HCT116 (cell line): ENCODE measurements around the gene SAG. TPM values are rescaled to one million over a fixed set of nuclear protein-coding genes. Genes with fewer than 3 reads are reported as not detected.

Experiments used
- ATAC-seq: fragments of 200-7000 bp; cut with Tn5 transposase; 2 replicates; pipeline ENCODE4 v1.9.1; 2020; ENCODE audit warnings: mild to moderate bottlenecking, moderate library complexity
- BruUV-seq: library from RNA; stranded (reverse); fragments of 400-500 nt; replicated peaks from 2 replicates; lab custom pipeline; 2021; lab: Mats Ljungman, UMichigan
- CTCF ChIA-PET: fragments of 300-600 bp; sonication (Branson Sonifier 250); formaldehyde crosslinking; loops from one replicate; lab custom pipeline; 2021; ENCODE audit warnings: antibody characterized with exemption; lab: Charles Lee
- POLR2A ChIA-PET: fragments of 300-600, 350-600 bp; sonication (Branson Sonifier 250); formaldehyde crosslinking; loops from one replicate; lab custom pipeline; 2021; ENCODE audit warnings: antibody characterized with exemption; lab: Charles Lee
- RAD21 ChIA-PET, 2 experiments: fragments of 300-600 bp; sonication (Branson Sonifier 250); formaldehyde crosslinking; loops; one replicate each; lab custom pipeline; 2023; ENCODE audit warnings: low total read pairs in 2 of 2; ENCODE audit not compliant: uncharacterized antibody in 2 of 2, unreplicated experiment in 2 of 2, low non-redundant PET in 1 of 2; lab: Charles Lee
- DNase-seq: peaks from one replicate; pipeline ENCODE4 v3.0.0-alpha.2; 2010; ENCODE audit warnings: low read depth, low spot score
- H2AFZ ChIP-seq: fragments of 200-600 bp; shearing (Covaris generic), sonication (generic); 2 replicates; pipeline ENCODE4 v1.6.1; 2017; ENCODE audit warnings: low read depth, mixed run types, mixed read lengths, antibody characterized with exemption, low read length; ENCODE audit not compliant: poor library complexity, severe bottlenecking
- H3K27ac ChIP-seq: 2 replicates; pipeline ENCODE4 v1.5.1; 2012; ENCODE audit warnings: low read depth, low read length
- H3K27me3 ChIP-seq: fragments of 200-600 bp; sonication (generic); 2 replicates; pipeline ENCODE4 v1.6.1; 2016; ENCODE audit warnings: mixed run types, low read length, mixed read lengths; ENCODE audit not compliant: insufficient read depth
- H3K36me3 ChIP-seq, 2 experiments: fragments of 200-500 bp in 1 of 2; fragments of 200-600 bp in 1 of 2; sonication (Bioruptor generic) in 1 of 2; sonication (generic) in 1 of 2; 2 replicates each; pipeline versions ENCODE4 v1.5.1 to v1.6.1; 2014 to 2016; ENCODE audit warnings: low read length in 2 of 2, inconsistent platforms in 1 of 2, mixed read lengths in 1 of 2, mixed run types in 1 of 2; ENCODE audit not compliant: insufficient read depth in 2 of 2, control insufficient read depth in 1 of 2
- H3K4me1 ChIP-seq, 2 experiments: fragments of 200-600 bp in 1 of 2; sonication (generic) in 1 of 2; 2 replicates each; pipeline versions ENCODE4 v1.5.1 to v1.6.1; 2012 to 2017; ENCODE audit warnings: low read length in 2 of 2, inconsistent platforms in 1 of 2, mild to moderate bottlenecking in 1 of 2, mixed read lengths in 1 of 2, mixed run types in 1 of 2, moderate library complexity in 1 of 2; ENCODE audit not compliant: insufficient read depth in 2 of 2, control insufficient read depth in 1 of 2
- H3K4me2 ChIP-seq: fragments of 200-600 bp; sonication (generic); 2 replicates; pipeline ENCODE4 v1.6.1; 2017; ENCODE audit warnings: mixed run types, low read length, mixed read lengths
- H3K4me3 ChIP-seq, 2 experiments: fragments of 200-600 bp in 1 of 2; sonication (generic) in 1 of 2; replicated peaks in 1 of 2; 2 replicates each; pipeline ENCODE4 v1.5.1; 2011 to 2016; ENCODE audit warnings: low read length in 2 of 2, control low read depth in 1 of 2, low read depth in 1 of 2, mild to moderate bottlenecking in 1 of 2, mixed read lengths in 1 of 2, mixed run types in 1 of 2
- H3K79me2 ChIP-seq: fragments of 200-600 bp; sonication (generic); 2 replicates; pipeline ENCODE4 v1.6.1; 2017; ENCODE audit warnings: mild to moderate bottlenecking, mixed run types, low read length, moderate library complexity, mixed read lengths; ENCODE audit not compliant: insufficient read depth
- H3K9ac ChIP-seq: fragments of 200-600 bp; sonication (generic); 2 replicates; pipeline ENCODE4 v1.6.1; 2016; ENCODE audit warnings: low read length, mixed read lengths
- H3K9me2 ChIP-seq: fragments of 200-600 bp; sonication (generic), shearing (Covaris generic); 2 replicates; pipeline ENCODE4 v1.6.1; 2017; ENCODE audit warnings: mixed run types, mild to moderate bottlenecking, moderate library complexity; ENCODE audit not compliant: insufficient read depth
- H3K9me3 ChIP-seq, 2 experiments: fragments of 200-500 bp in 1 of 2; fragments of 200-600 bp in 1 of 2; sonication (Bioruptor generic) in 1 of 2; sonication (generic) in 1 of 2; 2 replicates each; pipeline ENCODE4 v1.6.1; 2014 to 2017; ENCODE audit warnings: low read length in 2 of 2, mixed read lengths in 2 of 2, inconsistent platforms in 1 of 2, low read depth in 1 of 2, mild to moderate bottlenecking in 1 of 2, mixed run types in 1 of 2, moderate library complexity in 1 of 2; ENCODE audit not compliant: control insufficient read depth in 1 of 2, insufficient read depth in 1 of 2
- H4K20me1 ChIP-seq: fragments of 200-600 bp; sonication (generic), shearing (Covaris generic); 2 replicates; pipeline ENCODE4 v1.6.1; 2017; ENCODE audit warnings: mixed run types, mild to moderate bottlenecking, moderate library complexity; ENCODE audit not compliant: insufficient read depth
- CBX3 ChIP-seq: IDR thresholded peaks from 2 replicates; pipeline ENCODE4 v1.6.1; 2012; ENCODE audit warnings: low read depth
- EGR1 ChIP-seq: IDR thresholded peaks from 2 replicates; pipeline ENCODE4 v1.6.1; 2012; ENCODE audit warnings: low read depth
- ELF1 ChIP-seq: IDR thresholded peaks from 2 replicates; pipeline ENCODE4 v1.6.1; 2012; ENCODE audit warnings: low read depth, borderline replicate concordance
- EZH2 ChIP-seq: fragments of 200-600 bp; sonication (generic); IDR thresholded peaks from 2 replicates; pipeline ENCODE4 v1.6.1; 2017; ENCODE audit warnings: antibody characterized with exemption, mixed run types
- EZH2phosphoT487 ChIP-seq: fragments of 200-600 bp; IDR thresholded peaks from 2 replicates; pipeline ENCODE4 v1.6.1; 2018; ENCODE audit warnings: antibody characterized with exemption, borderline replicate concordance
- FOSL1 ChIP-seq: IDR thresholded peaks from 2 replicates; pipeline ENCODE4 v1.6.1; 2012; ENCODE audit warnings: low read depth
- SIN3A ChIP-seq: IDR thresholded peaks from 2 replicates; pipeline ENCODE4 v1.6.1; 2012; ENCODE audit warnings: low read depth
- SP1 ChIP-seq: IDR thresholded peaks from 2 replicates; pipeline ENCODE4 v1.6.1; 2012; ENCODE audit warnings: low read depth
- SRF ChIP-seq: IDR thresholded peaks from 2 replicates; pipeline ENCODE4 v1.6.1; 2012; ENCODE audit warnings: low read depth
- intact Hi-C: fragments of 100-400 bp; cut with micrococcal nuclease; formaldehyde crosslinking; loops from 2 replicates; pipeline ENCODE4 v1.10.0; 2022
- total RNA-seq: library from RNA; stranded (reverse); gene quantifications from one replicate; pipeline ENCODE4 v1.2.1, GENCODE V29; 2021; ENCODE audit not compliant: unreplicated experiment
- TF ChIP-seq, protein P1 (sequence below): IDR thresholded peaks from 2 replicates; pipeline ENCODE4 v1.6.1; 2012
- TF ChIP-seq, protein P2 (sequence below): IDR thresholded peaks from 2 replicates; pipeline ENCODE4 v1.6.1; 2012
- TF ChIP-seq, protein P3 (sequence below): IDR thresholded peaks from 2 replicates; pipeline ENCODE4 v1.6.1; 2011; ENCODE audit warnings: mild to moderate bottlenecking, low read length, moderate library complexity; ENCODE audit not compliant: insufficient replicate concordance; ENCODE audit errors: extremely low read depth
- TF ChIP-seq, protein P4 (sequence below), 3 experiments: fragments of 200-600 bp in 1 of 3; sonication (generic) in 1 of 3; IDR thresholded peaks in 2 of 3; conservative IDR thresholded peaks in 1 of 3; 2 replicates each; pipeline ENCODE4 v1.5.1; 2012 to 2017; ENCODE audit warnings: low read depth in 2 of 3, low read length in 2 of 3, antibody characterized with exemption in 1 of 3, borderline replicate concordance in 1 of 3, control low read depth in 1 of 3, mild to moderate bottlenecking in 1 of 3, mixed read lengths in 1 of 3, mixed run types in 1 of 3, moderate library complexity in 1 of 3; ENCODE audit not compliant: insufficient read depth in 1 of 3

SAG gene
- total RNA-seq, 1 experiment from 2014 or later: not detected

DNA sequence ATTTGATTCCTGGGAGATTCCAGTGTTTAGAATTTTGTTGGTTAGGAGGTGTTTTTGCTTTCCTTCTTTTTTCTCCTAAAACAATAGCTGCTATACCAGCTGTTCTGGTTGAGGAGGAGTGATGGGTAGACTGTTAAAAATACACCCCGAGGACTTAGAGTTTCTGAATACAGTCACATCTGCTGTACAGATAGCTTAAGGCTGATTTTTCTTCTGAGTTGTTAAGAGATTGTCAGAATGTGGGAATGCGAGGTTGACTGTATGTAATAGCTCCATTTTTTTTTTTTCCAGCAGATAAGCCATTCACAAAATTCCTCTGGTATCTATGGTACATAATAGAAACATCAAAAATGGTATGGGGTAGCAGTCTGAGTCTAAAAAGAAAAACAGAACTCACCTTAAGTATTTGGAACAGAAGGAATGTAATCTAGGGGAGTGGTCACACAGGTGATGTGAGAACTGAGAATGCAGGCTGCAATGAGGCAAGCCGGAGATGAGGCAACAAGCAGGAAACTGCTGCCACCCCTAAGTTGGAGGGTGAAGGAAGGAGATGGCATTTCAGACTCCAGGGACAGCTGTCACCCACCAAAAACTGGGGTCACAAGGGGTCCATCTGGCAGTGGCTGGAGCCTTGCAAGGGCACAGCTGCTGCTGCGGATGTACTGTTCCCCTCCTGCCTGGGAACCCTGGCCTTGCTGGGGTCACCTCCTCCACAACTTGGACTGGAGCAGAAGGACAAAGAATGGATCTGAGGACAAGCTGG lies 49.1 kb downstream of the SAG start:
- CTCF ChIA-PET: no interaction called here
- no peaks in the 10 kb centered on the region; the same call in 1 of the 2 replicates for H4K20me1 ChIP-seq
- DNase-seq (no peak), ATAC-seq (no peak)
- no peak overlapping the region for H3K4me3 ChIP-seq
- peaks cover 15 to 36% of the 10 kb centered on the region in 2 experiments for H3K4me1 ChIP-seq
- peak overlapping the region; percentile 88; the same call in 1 of the 2 replicates for H3K4me2 ChIP-seq
- no peaks in the 10 kb centered on the region for H3K9me3 ChIP-seq
- no peaks in the 10 kb centered on the region for H3K9me2 ChIP-seq
- TF ChIP-seq SP1 (no peak), FOSL1 (no peak), EZH2phosphoT487 (no peak), EZH2 (no peak), EGR1 (no peak), SRF (no peak), SIN3A (no peak), CBX3 (no peak), ELF1 (no peak)
- TF ChIP-seq, protein P1, sequence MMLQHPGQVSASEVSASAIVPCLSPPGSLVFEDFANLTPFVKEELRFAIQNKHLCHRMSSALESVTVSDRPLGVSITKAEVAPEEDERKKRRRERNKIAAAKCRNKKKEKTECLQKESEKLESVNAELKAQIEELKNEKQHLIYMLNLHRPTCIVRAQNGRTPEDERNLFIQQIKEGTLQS: no peak
- TF ChIP-seq, protein P2, sequence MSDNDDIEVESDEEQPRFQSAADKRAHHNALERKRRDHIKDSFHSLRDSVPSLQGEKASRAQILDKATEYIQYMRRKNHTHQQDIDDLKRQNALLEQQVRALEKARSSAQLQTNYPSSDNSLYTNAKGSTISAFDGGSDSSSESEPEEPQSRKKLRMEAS: no peak
- TF ChIP-seq, protein P3, sequence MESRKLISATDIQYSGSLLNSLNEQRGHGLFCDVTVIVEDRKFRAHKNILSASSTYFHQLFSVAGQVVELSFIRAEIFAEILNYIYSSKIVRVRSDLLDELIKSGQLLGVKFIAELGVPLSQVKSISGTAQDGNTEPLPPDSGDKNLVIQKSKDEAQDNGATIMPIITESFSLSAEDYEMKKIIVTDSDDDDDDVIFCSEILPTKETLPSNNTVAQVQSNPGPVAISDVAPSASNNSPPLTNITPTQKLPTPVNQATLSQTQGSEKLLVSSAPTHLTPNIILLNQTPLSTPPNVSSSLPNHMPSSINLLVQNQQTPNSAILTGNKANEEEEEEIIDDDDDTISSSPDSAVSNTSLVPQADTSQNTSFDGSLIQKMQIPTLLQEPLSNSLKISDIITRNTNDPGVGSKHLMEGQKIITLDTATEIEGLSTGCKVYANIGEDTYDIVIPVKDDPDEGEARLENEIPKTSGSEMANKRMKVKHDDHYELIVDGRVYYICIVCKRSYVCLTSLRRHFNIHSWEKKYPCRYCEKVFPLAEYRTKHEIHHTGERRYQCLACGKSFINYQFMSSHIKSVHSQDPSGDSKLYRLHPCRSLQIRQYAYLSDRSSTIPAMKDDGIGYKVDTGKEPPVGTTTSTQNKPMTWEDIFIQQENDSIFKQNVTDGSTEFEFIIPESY: no peak
- TF ChIP-seq, protein P4, sequence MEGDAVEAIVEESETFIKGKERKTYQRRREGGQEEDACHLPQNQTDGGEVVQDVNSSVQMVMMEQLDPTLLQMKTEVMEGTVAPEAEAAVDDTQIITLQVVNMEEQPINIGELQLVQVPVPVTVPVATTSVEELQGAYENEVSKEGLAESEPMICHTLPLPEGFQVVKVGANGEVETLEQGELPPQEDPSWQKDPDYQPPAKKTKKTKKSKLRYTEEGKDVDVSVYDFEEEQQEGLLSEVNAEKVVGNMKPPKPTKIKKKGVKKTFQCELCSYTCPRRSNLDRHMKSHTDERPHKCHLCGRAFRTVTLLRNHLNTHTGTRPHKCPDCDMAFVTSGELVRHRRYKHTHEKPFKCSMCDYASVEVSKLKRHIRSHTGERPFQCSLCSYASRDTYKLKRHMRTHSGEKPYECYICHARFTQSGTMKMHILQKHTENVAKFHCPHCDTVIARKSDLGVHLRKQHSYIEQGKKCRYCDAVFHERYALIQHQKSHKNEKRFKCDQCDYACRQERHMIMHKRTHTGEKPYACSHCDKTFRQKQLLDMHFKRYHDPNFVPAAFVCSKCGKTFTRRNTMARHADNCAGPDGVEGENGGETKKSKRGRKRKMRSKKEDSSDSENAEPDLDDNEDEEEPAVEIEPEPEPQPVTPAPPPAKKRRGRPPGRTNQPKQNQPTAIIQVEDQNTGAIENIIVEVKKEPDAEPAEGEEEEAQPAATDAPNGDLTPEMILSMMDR (IDR thresholded peaks at IDR 0.05 in 2 of 3, conservative IDR thresholded peaks at IDR 0.05 in 1 of 3; ENCODE audit: borderline replicate concordance in 1 of 3, insufficient read depth in 1 of 3, low read depth in 2 of 3, low read length in 2 of 3): no peak
- TF ChIP-seq, all 23 proteins: peak for 0
- POLR2A ChIA-PET: no interaction called here
- H3K27ac ChIP-seq: no peak overlapping the region
- no peak overlapping the region for H3K9ac ChIP-seq
- H3K36me3 ChIP-seq: no peaks in the 10 kb centered on the region; a peak in 1 of 4 replicates
- RAD21 ChIA-PET: no interaction called here
- BruUV-seq: no TSS peak
- no peaks in the 10 kb centered on the region for H3K27me3 ChIP-seq
- peaks cover 69% of the 10 kb centered on the region for H3K79me2 ChIP-seq
- intact Hi-C loops: no loop called here
- H2AFZ ChIP-seq: no peak overlapping the region
